Measurements from ENCODE around the gene GNL2. TPM values are rescaled to one million over a fixed set of nuclear protein-coding genes. Genes with fewer than 3 reads are reported as not detected.
A peak's percentile ranks its signal among the peaks of the same experiment; 100 is the strongest.

GNL2 gene
- total and polyA plus RNA-seq, 7 donors, result 25.2 to 50.4 (median 28.5) TPM

DNA sequence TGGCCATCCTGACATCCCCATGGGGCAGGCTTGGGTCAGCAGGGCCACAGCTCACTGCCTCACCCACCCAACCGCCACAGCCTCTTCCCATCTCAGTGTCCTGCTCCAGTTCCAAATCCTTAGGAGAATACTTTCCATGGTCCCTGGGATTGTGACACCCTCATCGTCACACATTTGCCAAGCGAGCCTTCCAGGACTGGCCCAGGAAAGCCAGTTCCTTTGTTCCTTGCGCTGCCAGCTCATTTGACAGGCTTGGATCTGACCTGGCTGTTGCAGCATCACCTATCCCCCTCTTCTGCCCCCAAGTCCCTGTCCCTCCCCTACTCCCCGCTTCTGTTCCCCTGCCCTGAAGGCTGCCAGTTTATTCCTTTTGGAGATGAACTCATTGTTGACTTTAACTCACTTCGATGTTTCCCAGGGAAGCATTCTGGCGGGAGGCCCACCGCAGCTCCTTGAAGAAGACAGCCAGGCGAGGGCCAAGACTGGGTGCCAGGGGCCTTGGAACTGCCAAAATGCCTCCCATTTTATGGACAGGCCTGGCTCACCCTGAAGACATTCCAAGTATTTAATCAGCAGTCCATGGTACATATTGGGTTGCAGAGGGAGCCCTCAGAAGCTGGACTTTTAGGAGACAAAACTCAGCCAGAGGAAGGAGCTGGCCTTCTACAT, 10.2 kb upstream of the GNL2 start:
- Histone ChIP-seq H3K4me1 (peaks cover 0 to 48% (median 26%) of the 10 kb centered on the region in 4 donors), H3K27me3 (no peaks in the 10 kb centered on the region), H3K4me3 (no peak overlapping the region), H3K36me3 (no peaks in the 10 kb centered on the region), H3K27ac (peak overlapping the region in 2 of 4 donors; percentile 39 to 43), H3K9me3 (no peaks in the 10 kb centered on the region)
- DNase-seq, result peak; percentile 77
- WGBS, 2 donors, result 83 to 84% methylated on average over 9 of the region's 9 CpGs
- TF ChIP-seq EP300 (IDR thresholded peaks at IDR 0.05) (no peak), POLR2AphosphoS5 (IDR thresholded peaks at IDR 0.05) (peak in 2 of 4 donors; percentile 73 to 75)
- intact Hi-C loops (cut with DNase I), result loop anchor here (2.0 kb wide), 1 partner anchor 71 kb away; no protein-coding TSS in a partner anchor

DNA sequence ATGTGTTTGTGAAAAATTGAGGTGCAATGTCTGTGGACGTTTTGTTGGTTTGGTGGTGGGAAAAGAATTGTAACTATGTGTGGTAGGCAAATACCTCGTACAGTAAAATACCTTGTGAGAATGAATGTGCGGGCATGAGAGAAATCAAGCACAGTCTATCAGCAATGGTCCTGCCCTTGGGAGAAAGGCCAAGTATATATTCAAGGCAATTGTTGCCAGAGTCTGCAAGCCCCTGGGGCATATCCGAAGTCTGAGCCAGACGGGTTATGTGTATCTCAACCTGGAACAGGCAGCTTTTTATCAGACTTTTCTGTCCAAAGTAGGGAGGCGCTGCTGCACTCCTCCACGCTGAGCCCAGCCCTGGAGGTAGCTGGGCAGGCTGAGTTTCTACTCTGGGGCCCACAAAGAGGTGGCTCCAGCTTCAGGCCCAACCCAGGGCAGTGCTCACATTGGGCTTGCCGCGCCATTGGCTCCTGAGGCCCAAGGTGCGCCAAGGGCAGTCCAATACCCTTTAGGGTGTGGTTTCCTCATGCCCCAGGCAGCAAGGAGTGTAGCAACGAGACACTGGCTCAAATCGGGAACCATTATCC, 9.4 kb upstream of the GNL2 start:
- WGBS, 2 donors, result 71 to 83% methylated on average over 12 of the region's 12 CpGs
- intact Hi-C loops (cut with DNase I), result loop anchor here (2.0 kb wide), 1 partner anchor 72 kb away; no protein-coding TSS in a partner anchor

DNA sequence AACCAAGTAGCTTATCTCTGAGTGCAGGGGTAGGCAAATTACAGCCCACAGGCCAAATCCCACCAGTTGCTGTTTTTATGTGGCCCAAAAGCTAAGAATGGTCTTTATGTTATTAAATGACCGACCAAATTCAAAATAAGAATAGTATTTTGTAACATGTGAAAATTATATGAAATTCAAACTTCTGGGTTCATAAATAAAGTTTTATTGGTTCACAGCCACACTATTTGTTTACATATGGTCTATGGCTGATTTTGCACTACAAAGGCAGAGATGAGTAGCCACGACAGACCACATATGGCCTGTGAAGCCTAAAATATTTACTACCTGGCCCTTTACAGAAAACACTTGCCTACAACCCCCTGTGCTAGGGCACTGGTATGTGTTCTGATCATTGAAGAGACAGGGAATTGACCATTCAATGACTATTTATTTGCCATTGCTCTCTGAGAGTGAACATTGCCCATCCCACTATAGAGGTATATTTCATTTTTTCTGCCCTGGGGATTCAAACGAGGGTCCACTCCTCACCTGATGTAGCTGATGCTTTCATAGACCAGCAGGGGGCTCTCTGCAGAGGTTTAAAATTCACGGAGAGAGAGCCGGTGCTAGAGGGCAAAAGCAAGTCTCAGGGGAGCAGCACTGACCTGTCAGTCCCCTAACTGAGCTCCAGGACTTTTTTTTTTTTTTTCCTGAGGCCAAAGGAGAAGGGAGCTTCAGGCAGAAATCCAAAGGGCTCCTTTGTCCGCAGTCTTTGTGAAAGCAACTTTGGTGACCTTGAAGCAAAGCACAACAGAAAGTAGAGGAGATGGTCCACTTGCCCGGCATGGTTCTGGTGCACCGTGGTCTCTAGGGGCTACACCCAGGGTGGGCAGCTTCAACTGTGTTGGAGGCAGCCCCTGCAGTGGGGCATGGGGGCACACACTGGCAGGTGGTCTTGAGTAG, 7.3 kb upstream of the GNL2 start:
- TF ChIP-seq, protein P1, sequence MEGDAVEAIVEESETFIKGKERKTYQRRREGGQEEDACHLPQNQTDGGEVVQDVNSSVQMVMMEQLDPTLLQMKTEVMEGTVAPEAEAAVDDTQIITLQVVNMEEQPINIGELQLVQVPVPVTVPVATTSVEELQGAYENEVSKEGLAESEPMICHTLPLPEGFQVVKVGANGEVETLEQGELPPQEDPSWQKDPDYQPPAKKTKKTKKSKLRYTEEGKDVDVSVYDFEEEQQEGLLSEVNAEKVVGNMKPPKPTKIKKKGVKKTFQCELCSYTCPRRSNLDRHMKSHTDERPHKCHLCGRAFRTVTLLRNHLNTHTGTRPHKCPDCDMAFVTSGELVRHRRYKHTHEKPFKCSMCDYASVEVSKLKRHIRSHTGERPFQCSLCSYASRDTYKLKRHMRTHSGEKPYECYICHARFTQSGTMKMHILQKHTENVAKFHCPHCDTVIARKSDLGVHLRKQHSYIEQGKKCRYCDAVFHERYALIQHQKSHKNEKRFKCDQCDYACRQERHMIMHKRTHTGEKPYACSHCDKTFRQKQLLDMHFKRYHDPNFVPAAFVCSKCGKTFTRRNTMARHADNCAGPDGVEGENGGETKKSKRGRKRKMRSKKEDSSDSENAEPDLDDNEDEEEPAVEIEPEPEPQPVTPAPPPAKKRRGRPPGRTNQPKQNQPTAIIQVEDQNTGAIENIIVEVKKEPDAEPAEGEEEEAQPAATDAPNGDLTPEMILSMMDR (IDR thresholded peaks at IDR 0.05), result peak in 3 of 4 experiments; percentile 19 to 66 (median 64)
- no peak for TF ChIP-seq EP300 (IDR thresholded peaks at IDR 0.05)
- no peak overlapping the region for H3K27ac ChIP-seq
- H3K27me3 ChIP-seq, result no peaks in the 10 kb centered on the region
- no peak for DNase-seq
- no peak overlapping the region for H3K4me3 ChIP-seq
- no peaks in the 10 kb centered on the region for H3K9me3 ChIP-seq
- H3K36me3 ChIP-seq, result no peaks in the 10 kb centered on the region
- 21 to 35% methylated on average over 8 of the region's 8 CpGs for WGBS, 2 donors
- intact Hi-C loops (cut with DNase I), result loop anchor here (1.0 kb wide), 1 partner anchor 79 kb away; no protein-coding TSS in a partner anchor
- peaks cover 0 to 29% (median 21%) of the 10 kb centered on the region in 4 donors for H3K4me1 ChIP-seq

More for the DNA sequence above, 9.4 kb upstream of the GNL2 start:
- TF ChIP-seq, protein P1 (IDR thresholded peaks at IDR 0.05), result no peak
- no peak for TF ChIP-seq EP300 (IDR thresholded peaks at IDR 0.05)
- TF ChIP-seq POLR2AphosphoS5 (IDR thresholded peaks at IDR 0.05), result no peak
- TF ChIP-seq POLR2A (IDR thresholded peaks at IDR 0.05), result no peak
- Histone ChIP-seq H3K9me3 (no peaks in the 10 kb centered on the region), H3K27me3 (no peaks in the 10 kb centered on the region), H3K27ac (no peak overlapping the region), H3K36me3 (no peaks in the 10 kb centered on the region), H3K4me3 (no peak overlapping the region), H3K4me1 (peaks cover 0 to 48% (median 26%) of the 10 kb centered on the region in 4 donors)
- no peak for DNase-seq

DNA sequence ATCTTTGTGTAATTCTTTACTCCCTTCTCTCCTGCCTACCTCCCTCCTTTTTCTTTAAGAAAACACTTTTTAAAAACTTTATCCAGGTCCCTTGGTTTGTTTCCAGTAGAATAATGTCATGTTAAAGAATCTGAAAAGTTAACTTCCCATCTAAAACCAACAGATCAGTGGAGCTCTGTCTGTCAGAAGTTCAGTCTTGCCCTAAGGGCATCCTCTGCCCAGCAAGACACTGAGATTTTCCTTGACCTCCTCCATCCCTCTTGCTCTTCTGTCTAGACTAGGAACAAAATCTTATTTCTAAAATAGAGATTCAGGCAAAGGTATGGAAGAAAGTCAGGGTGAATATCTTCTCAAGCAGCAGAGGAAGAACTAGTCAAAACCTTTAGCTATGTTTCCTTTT, 5.7 kb upstream of the GNL2 start:
- intact Hi-C loops (cut with DNase I), result no loop called here
- H3K4me3 ChIP-seq, result no peak overlapping the region
- no peak for DNase-seq
- TF ChIP-seq POLR2AphosphoS5 (IDR thresholded peaks at IDR 0.05) (no peak), EP300 (IDR thresholded peaks at IDR 0.05) (no peak), POLR2A (IDR thresholded peaks at IDR 0.05) (no peak)
- TF ChIP-seq, protein P1 (IDR thresholded peaks at IDR 0.05), result no peak
- H3K27me3 ChIP-seq, result no peaks in the 10 kb centered on the region
- no peak overlapping the region for H3K27ac ChIP-seq
- no peaks in the 10 kb centered on the region for H3K36me3 ChIP-seq
- no peaks in the 10 kb centered on the region for H3K9me3 ChIP-seq
- H3K4me1 ChIP-seq, result peaks cover 0 to 16% (median 15%) of the 10 kb centered on the region in 4 donors

Measured in sigmoid colon (tissue), 7 donors.